Natural killer cell (primary cell): ENCODE results near the gene YPEL1. TPM values are rescaled to one million over a fixed set of nuclear protein-coding genes. Genes with fewer than 3 reads are reported as not detected.

Source experiments
- ATAC-seq, 3 donors: fragments of 150-1000 bp in 2 of 3; fragments of 200-7000 bp in 1 of 3; cut with Tn5 transposase; 1 replicate in 1 of 3; 2 replicates in 2 of 3; pipeline ENCODE4 v1.10.0; 2021; ENCODE audit warnings: mild to moderate bottlenecking in 2 of 3, moderate library complexity in 2 of 3
- DNase-seq, 2 donors: peaks; one replicate each; pipeline versions ENCODE4 v3.0.0 to v3.0.0-alpha.2; 2013 to 2021; ENCODE audit warnings: mixed read lengths in 1 of 2
- H3K27ac ChIP-seq: one replicate; pipeline ENCODE4 v1.5.1; 2013; ENCODE audit warnings: mild to moderate bottlenecking, low read length
- H3K27me3 ChIP-seq: one replicate; pipeline ENCODE4 v1.6.1; 2013; ENCODE audit warnings: low read length; ENCODE audit not compliant: control insufficient read depth, insufficient read depth
- H3K36me3 ChIP-seq: one replicate; pipeline ENCODE4 v1.6.1; 2013; ENCODE audit warnings: low read length; ENCODE audit not compliant: control insufficient read depth, insufficient read depth
- H3K4me1 ChIP-seq: one replicate; pipeline ENCODE4 v1.6.1; 2013; ENCODE audit warnings: low read length; ENCODE audit not compliant: control insufficient read depth, insufficient read depth
- H3K4me3 ChIP-seq: one replicate; pipeline ENCODE4 v1.5.1; 2013; ENCODE audit warnings: low read length
- H3K9me3 ChIP-seq: one replicate; pipeline ENCODE4 v1.6.1; 2013; ENCODE audit warnings: low read length; ENCODE audit not compliant: control insufficient read depth, insufficient read depth
- H3K27ac Mint-ChIP-seq, 2 donors: one replicate each; pipeline ENCODE4 v1.8.0; 2022; ENCODE audit warnings: mild to moderate bottlenecking in 2 of 2, mixed read lengths in 2 of 2, moderate library complexity in 1 of 2
- H3K27me3 Mint-ChIP-seq, 2 donors: one replicate each; pipeline ENCODE4 v1.8.0; 2022; ENCODE audit warnings: low read depth in 2 of 2, mixed read lengths in 2 of 2
- H3K36me3 Mint-ChIP-seq: one replicate; pipeline ENCODE4 v1.8.0; 2022; ENCODE audit warnings: mixed read lengths
- H3K4me1 Mint-ChIP-seq, 2 donors: one replicate each; pipeline ENCODE4 v1.8.0; 2022; ENCODE audit warnings: mixed read lengths in 2 of 2
- H3K4me3 Mint-ChIP-seq: one replicate; pipeline ENCODE4 v1.8.0; 2022; ENCODE audit warnings: mild to moderate bottlenecking, moderate library complexity, mixed read lengths
- H3K9me3 Mint-ChIP-seq, 2 donors: one replicate each; pipeline ENCODE4 v1.8.0; 2022; ENCODE audit warnings: mixed read lengths in 2 of 2
- CTCF ChIP-seq: fragments of 200-600 bp; IDR thresholded peaks from one replicate; pipeline ENCODE4 v1.8.0; 2022; ENCODE audit warnings: antibody characterized with exemption
- WGBS: methylation state at CpG from one replicate; pipeline ENCODE4 v1.1.7; 2013; ENCODE audit warnings: missing lambda C conversion rate; ENCODE audit not compliant: insufficient coverage; 5-methylcytosine and 5-hydroxymethylcytosine counted together
- intact Hi-C: fragments of 100-400 bp; cut with micrococcal nuclease; formaldehyde crosslinking; loops from one replicate; pipeline ENCODE4 v1.14.2; 2022
- total RNA-seq, 4 donors: library from RNA; stranded (reverse); fragments of 120-200 nt in 1 of 4; gene quantifications; one replicate each; pipeline versions ENCODE4 v1.2.3 to v1.2.4, GENCODE V29; 2013 to 2022

YPEL1 gene
- total RNA-seq, 3 donors from 2014 or later (not counting 1 experiment from before 2014, with no cell fraction given): 59.9 to 86.3 (median 68.8) TPM

GRCh38 chr22:21666786-21667185 is 68.8 kb downstream of the YPEL1 start:
- peaks cover 19% of the 10 kb centered on the region for H3K36me3 ChIP-seq
- H3K27me3 ChIP-seq: no peaks in the 10 kb centered on the region
- Mint-ChIP-seq H3K27me3 (no peaks in the 10 kb centered on the region), H3K4me3 (peak overlapping the region; percentile 98), H3K36me3 (no peaks in the 10 kb centered on the region), H3K27ac (peak overlapping the region; percentile 94 to 97), H3K4me1 (peaks cover 28 to 48% of the 10 kb centered on the region in 2 donors), H3K9me3 (no peaks in the 10 kb centered on the region)
- no peak for TF ChIP-seq CTCF
- peak overlapping the region; percentile 97 for H3K4me3 ChIP-seq
- peak overlapping the region; percentile 92 for H3K27ac ChIP-seq
- peaks cover 25% of the 10 kb centered on the region for H3K4me1 ChIP-seq
- H3K9me3 ChIP-seq: no peaks in the 10 kb centered on the region
- no peak for ATAC-seq
- 66% methylated on average over 16 of the region's 16 CpGs for WGBS
- intact Hi-C loops: no loop called here
- peak in 1 of 2 donors; percentile 20 for DNase-seq

- no peaks in the 10 kb centered on the region for H3K27me3 ChIP-seq
- no peaks in the 10 kb centered on the region for H3K9me3 Mint-ChIP-seq
- H3K27ac ChIP-seq: peak overlapping the region; percentile 92
- H3K4me1 Mint-ChIP-seq: peaks cover 28 to 43% of the 10 kb centered on the region in 2 donors
- ATAC-seq: no peak
- H3K36me3 Mint-ChIP-seq: no peaks in the 10 kb centered on the region
- WGBS: 77% methylated on average over 26 of the region's 26 CpGs
- no peaks in the 10 kb centered on the region for H3K9me3 ChIP-seq
- DNase-seq: no peak
- H3K36me3 ChIP-seq: peaks cover 5% of the 10 kb centered on the region
- intact Hi-C loops: no loop called here
- H3K4me3 Mint-ChIP-seq: peak overlapping the region; percentile 98
- peak overlapping the region; percentile 94 to 97 for H3K27ac Mint-ChIP-seq
- TF ChIP-seq CTCF: no peak
- H3K4me1 ChIP-seq: peaks cover 25% of the 10 kb centered on the region
- peak overlapping the region; percentile 97 for H3K4me3 ChIP-seq
- H3K27me3 Mint-ChIP-seq: no peaks in the 10 kb centered on the region
Measured at GRCh38 chr22:21665047-21665851, 70.3 kb downstream of the YPEL1 start.

- H3K36me3 ChIP-seq: no peaks in the 10 kb centered on the region
- no peak overlapping the region for H3K4me3 ChIP-seq
- Mint-ChIP-seq H3K27me3 (no peaks in the 10 kb centered on the region), H3K9me3 (no peaks in the 10 kb centered on the region), H3K4me1 (peaks cover 24 to 33% of the 10 kb centered on the region in 2 donors), H3K36me3 (no peaks in the 10 kb centered on the region), H3K4me3 (peak overlapping the region; percentile 35), H3K27ac (no peak overlapping the region)
- intact Hi-C loops: no loop called here
- peaks cover 25% of the 10 kb centered on the region for H3K4me1 ChIP-seq
- no peak for TF ChIP-seq CTCF
- DNase-seq (no peak), ATAC-seq (no peak)
- 95% methylated on average over 2 of the region's 2 CpGs for WGBS
- H3K27me3 ChIP-seq: no peaks in the 10 kb centered on the region
- H3K27ac ChIP-seq: no peak overlapping the region
- H3K9me3 ChIP-seq: no peaks in the 10 kb centered on the region
Measured at GRCh38 chr22:21663738-21664137, 71.9 kb downstream of the YPEL1 start.
